NB4 (cell line): ENCODE data around the gene AP5S1.

Experiments used
- DNase-seq: peaks from one replicate; pipeline ENCODE4 v3.0.0; 2010; ENCODE audit warnings: low read depth
- H3K4me3 ChIP-seq: one replicate; pipeline ENCODE4 v1.5.1; 2011; ENCODE audit warnings: mild to moderate bottlenecking, low read depth, low read length, moderate library complexity
- MYC ChIP-seq: IDR thresholded peaks from 2 replicates; pipeline ENCODE4 v1.6.1; 2011; ENCODE audit warnings: low read depth, low read length
- POLR2A ChIP-seq: IDR thresholded peaks from 2 replicates; pipeline ENCODE4 v1.6.1; 2011; ENCODE audit warnings: mild to moderate bottlenecking; ENCODE audit not compliant: insufficient read length; ENCODE audit errors: extremely low read depth
- TF ChIP-seq, protein P1 (sequence below): IDR thresholded peaks from one replicate; pipeline ENCODE4 v1.5.1; 2012; ENCODE audit warnings: low read depth, low read length
- TF ChIP-seq, protein P2 (sequence below): IDR thresholded peaks from 2 replicates; pipeline ENCODE4 v1.6.1; 2011; ENCODE audit warnings: low read depth, low read length

The AP5S1 gene

DNA sequence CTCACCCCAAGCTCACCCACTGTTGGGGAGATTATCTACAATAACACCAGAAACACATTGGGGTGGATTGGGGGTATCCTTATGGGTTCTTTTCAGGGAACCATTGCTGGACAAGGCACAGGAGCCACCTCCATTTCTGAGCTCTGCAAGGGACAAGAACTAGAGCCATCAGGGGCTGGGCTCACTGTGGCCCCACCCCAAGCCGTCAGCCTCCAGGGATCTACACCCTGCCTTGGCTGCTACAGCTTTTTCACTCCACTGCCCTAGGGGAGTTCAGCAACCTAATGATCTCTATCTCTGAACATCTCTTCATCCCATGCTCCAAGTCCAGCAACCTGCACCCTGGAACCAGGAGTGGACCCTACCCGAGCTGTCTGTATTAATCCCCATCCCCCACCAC is 47.5 kb downstream of the AP5S1 start:
- no peak for DNase-seq

GRCh38 chr20:3869839-3870634 is 49.7 kb downstream of the AP5S1 start:
- no peak for DNase-seq
- no peak overlapping the region for H3K4me3 ChIP-seq
- TF ChIP-seq, protein P1, sequence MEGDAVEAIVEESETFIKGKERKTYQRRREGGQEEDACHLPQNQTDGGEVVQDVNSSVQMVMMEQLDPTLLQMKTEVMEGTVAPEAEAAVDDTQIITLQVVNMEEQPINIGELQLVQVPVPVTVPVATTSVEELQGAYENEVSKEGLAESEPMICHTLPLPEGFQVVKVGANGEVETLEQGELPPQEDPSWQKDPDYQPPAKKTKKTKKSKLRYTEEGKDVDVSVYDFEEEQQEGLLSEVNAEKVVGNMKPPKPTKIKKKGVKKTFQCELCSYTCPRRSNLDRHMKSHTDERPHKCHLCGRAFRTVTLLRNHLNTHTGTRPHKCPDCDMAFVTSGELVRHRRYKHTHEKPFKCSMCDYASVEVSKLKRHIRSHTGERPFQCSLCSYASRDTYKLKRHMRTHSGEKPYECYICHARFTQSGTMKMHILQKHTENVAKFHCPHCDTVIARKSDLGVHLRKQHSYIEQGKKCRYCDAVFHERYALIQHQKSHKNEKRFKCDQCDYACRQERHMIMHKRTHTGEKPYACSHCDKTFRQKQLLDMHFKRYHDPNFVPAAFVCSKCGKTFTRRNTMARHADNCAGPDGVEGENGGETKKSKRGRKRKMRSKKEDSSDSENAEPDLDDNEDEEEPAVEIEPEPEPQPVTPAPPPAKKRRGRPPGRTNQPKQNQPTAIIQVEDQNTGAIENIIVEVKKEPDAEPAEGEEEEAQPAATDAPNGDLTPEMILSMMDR: no peak
- no peak for TF ChIP-seq POLR2A
- no peak for TF ChIP-seq MYC
- TF ChIP-seq, protein P2, sequence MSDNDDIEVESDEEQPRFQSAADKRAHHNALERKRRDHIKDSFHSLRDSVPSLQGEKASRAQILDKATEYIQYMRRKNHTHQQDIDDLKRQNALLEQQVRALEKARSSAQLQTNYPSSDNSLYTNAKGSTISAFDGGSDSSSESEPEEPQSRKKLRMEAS: no peak

More for the DNA sequence above, 47.5 kb downstream of the AP5S1 start:
- no peak overlapping the region for H3K4me3 ChIP-seq
- TF ChIP-seq, protein P2: no peak
- TF ChIP-seq, protein P1: no peak

- no peak for DNase-seq
- H3K4me3 ChIP-seq: no peak overlapping the region
- no peak for TF ChIP-seq MYC
- TF ChIP-seq, protein P2: no peak
- TF ChIP-seq, protein P1: no peak
- no peak for TF ChIP-seq POLR2A
Observed at GRCh38 chr20:3871550-3872265, 51.4 kb downstream of the AP5S1 start.

GRCh38 chr20:3873507-3873906 is 53.2 kb downstream of the AP5S1 start:
- TF ChIP-seq, protein P1: no peak
- TF ChIP-seq POLR2A (no peak), MYC (no peak)
- TF ChIP-seq, protein P2: no peak

DNA sequence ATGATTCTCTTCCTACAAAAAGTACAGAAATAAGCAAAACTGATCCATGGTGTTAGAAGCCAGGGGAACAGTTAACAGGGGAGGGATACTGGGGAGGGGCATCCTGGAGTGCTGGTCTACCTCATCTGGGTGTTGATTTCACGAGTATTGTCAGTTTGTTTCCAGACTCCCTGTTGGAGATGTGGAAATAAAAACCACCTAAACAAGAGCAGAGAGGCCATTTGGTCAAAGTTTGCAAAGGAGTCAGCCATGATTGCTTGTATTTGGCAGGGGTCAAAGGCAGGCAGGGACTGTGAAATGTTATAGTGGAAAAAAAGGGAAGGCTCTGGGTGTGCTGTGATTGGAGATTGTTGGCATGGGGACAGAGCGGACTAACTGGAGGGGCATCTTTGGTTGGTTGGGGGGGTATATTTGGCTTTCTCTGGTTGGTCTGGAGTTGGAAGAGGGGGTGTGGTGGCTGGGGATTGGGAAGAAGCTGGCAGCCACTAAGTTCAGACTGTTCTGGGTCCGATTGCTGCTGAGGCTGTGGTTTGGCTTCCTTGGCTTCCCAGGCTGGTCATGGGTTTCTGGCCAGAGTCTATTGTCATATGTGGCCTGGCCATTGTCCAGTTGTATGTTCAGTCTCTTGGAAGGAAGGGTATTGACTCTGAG is 54.0 kb downstream of the AP5S1 start:
- TF ChIP-seq, protein P2: no peak
- TF ChIP-seq, protein P1: no peak
- no peak for TF ChIP-seq MYC
- no peak for TF ChIP-seq POLR2A
- H3K4me3 ChIP-seq: no peak overlapping the region
- DNase-seq: no peak

More at GRCh38 chr20:3873507-3873906, 53.2 kb downstream of the AP5S1 start:
- no peak for DNase-seq
- H3K4me3 ChIP-seq: no peak overlapping the region
